HFF-Myc (cell line): Measurements from ENCODE around the gene NELFE.

Experiments used
- DNase-seq: peaks from one replicate; pipeline ENCODE4 v3.0.0-alpha.2; 2011; ENCODE audit warnings: low read depth; ENCODE audit errors: extremely low read depth
- H3K4me3 ChIP-seq: replicated peaks from 2 replicates; pipeline ENCODE4 v1.5.1; 2011; ENCODE audit warnings: low read depth, mild to moderate bottlenecking, control low read depth, low read length
- CTCF ChIP-seq: IDR thresholded peaks from 2 replicates; pipeline ENCODE4 v1.5.1; 2012; ENCODE audit warnings: mild to moderate bottlenecking, low read depth, low read length, control low read depth; ENCODE audit errors: missing control alignments

The NELFE gene

GRCh38 chr6:31947864-31948263, 10.9 kb downstream of the NELFE start:
- DNase-seq: no peak
- TF ChIP-seq CTCF: no peak
- no peak overlapping the region for H3K4me3 ChIP-seq

GRCh38 chr6:31947070-31947675, 11.6 kb downstream of the NELFE start:
- H3K4me3 ChIP-seq: no peak overlapping the region
- no peak for DNase-seq
- TF ChIP-seq CTCF: no peak

GRCh38 chr6:31946370-31946885, 12.3 kb downstream of the NELFE start:
- H3K4me3 ChIP-seq: no peak overlapping the region
- no peak for DNase-seq
- no peak for TF ChIP-seq CTCF

- no peak within 1 kb of the TSS for H3K4me3 ChIP-seq
- no peak for TF ChIP-seq CTCF
- DNase-seq: no peak
These were observed 13.0 kb downstream of the NELFE start, which contains the start of gene CFB for GRCh38 chr6:31945507-31946369. Gene CFB (plus strand): TSS chr6:31946095. CDS start chr6:31946222, 127 bp downstream.

GRCh38 chr6:31945154-31945506, 13.6 kb downstream of the NELFE start:
- no peak for DNase-seq
- no peak overlapping the region for H3K4me3 ChIP-seq
- TF ChIP-seq CTCF: no peak

GRCh38 chr6:31943742-31944141, 15.0 kb downstream of the NELFE start:
- TF ChIP-seq CTCF: no peak
- H3K4me3 ChIP-seq: no peak overlapping the region
- no peak for DNase-seq
